GM18520 (cell line): ENCODE data around the gene HDAC10.
"Not testable (repeated sequence)": the region's sequence is repeated elsewhere in the genome, so short reads cannot be mapped to it uniquely, and the experiment has no call there.

ENCODE experiments used
- ATAC-seq: cut with Tn5 transposase; IDR thresholded peaks from one replicate; pipeline ENCODE4 v1.9.1; 2021; ENCODE audit not compliant: unreplicated experiment

Gene HDAC10

DNA sequence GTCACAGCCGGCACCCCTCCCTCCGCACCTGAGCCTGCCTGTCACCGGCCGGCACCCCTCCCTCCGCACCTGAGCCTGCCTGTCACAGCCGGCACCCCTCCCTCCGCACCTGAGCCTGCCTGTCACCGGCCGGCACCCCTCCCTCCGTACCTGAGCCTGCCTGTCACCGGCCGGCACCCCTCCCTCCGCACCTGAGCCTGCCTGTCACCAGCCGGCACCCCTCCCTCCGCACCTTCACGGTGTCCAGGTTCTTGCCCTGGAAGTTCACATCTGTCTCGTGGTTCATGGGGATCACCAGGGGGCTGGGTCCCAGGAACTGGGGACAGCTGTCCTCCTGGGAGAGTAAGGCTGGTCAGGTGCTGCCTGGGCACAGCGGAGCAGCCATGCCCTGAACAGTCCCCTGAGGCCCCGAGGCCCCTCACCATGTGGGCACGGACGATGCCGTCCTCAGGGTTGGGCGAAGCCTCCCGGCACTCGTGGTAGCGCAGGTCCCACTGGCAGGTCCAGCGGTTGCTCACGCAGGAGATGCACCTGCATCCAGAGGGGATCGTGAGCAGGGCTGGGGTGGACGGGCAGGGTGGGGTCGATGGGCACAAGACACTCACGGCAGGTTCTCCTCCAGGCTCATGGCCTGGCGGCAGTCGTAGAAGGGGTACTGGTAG is 34.6 kb upstream of the HDAC10 start:
- no peak for ATAC-seq

DNA sequence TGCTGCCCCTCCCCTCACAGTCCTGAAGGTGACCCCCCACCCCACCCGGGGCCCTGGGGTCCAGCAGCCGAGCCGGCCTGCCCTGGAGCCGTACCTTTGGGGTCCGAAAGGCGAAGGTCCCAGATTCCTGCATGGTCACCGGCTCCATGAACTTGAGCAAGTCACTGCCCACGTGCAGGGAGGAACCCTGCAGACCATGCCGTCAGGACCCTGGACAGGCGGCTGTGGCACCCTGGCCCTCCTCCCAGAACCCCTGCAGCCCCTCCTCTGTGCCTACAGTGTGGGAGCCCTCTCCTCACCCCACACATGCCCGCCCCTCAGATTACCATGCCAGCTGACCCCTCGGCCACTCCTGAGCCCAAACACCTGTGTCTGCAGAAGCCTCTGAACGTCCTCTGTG is 33.4 kb upstream of the HDAC10 start:
- no peak for ATAC-seq

DNA sequence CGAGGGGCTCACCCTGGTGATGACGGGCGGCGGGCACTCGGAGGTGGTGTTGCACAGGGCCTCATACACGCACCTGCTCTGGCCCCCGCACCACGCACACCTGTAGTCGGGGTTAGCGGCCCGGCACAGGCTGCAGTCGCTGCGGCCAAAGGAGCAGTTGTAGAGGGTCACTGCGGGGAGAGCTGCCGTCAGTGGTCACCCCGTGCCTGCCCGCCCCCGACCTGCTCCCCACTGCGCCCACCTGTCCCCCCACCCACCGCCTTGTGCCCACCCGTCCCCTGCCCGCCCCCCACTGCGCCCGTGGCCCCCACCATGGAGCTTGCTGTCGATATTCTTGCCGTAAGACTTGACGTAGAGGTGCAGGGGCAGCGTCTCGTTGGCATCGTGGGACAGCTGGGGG is 32.8 kb upstream of the HDAC10 start:
- no peak for ATAC-seq

DNA sequence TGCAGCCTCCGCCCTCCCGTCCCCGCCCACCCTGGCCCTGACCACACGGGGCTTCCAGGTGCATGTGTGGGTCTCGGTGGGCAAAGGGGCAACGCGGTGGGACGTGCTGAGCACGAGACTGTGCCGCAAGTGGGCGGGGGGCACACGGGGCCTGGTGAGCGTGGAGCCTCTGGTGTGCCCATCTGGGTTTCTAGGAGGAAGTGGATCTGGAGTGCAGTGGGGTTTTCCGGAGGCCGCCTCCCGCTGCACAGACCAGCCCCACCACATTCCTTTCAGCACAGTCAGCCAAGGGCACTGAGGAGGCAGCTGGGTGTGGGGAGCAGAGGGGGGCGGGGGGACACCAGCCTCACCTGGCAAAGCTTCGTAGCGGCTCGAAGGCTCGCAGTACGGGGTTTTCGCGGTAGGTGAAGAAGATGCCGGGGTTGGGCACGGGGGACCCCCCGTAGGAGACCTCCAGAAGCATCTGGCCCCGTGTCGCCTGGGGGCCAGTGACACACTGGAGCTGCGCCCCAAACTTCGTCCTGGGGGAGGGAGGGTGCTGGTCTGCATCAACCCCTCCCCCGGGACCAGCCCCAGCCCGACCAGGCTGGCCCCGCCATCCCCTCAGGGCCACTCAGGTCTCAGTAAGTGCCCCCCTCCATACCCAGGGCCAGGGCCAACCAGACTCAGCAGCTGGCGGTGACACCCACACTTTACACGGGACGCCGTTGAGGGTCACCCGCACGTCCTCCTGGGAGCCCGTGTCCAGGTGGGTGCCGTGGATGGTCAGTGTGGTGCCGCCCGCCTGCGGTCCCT is 31.5 kb upstream of the HDAC10 start:
- ATAC-seq, result no peak

DNA sequence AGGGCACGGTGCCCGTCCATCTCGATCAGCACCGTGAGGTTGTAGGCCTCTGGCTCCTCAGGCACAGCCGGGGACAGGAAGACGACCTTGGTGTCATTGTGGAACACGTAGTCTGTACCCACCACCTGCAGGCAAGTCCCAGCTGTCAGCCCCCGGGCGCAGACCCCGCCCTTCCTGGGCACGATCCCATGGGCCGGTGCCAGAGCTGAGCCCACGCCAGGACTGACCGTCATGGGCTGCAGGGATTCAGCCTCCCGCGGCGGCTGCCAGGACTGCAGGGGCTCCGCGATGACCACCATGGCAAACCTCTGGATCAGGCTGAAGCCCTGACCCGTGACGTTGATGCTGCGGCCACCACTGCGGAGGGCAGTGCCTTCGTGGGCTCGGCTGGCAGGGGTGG is 30.9 kb upstream of the HDAC10 start:
- no peak for ATAC-seq

DNA sequence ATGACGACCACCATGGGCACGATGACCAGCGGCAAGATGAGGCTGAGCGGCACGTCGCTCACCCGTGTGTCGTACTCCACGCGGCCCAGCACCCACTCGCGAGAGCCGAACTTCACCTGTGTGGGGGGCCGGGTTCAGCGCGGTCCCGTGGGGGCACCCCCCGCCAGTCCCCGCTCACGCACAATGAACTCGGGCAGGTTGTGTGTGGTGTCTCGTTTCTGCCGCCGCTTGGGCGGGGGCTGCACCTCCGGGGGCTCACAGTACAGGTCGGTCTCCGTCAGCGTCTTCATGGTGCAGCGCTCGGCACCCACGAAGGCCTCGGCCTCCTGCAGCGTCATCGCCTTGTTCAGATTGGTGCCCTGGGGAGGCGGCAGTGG is 30.3 kb upstream of the HDAC10 start:
- ATAC-seq, result no peak

DNA sequence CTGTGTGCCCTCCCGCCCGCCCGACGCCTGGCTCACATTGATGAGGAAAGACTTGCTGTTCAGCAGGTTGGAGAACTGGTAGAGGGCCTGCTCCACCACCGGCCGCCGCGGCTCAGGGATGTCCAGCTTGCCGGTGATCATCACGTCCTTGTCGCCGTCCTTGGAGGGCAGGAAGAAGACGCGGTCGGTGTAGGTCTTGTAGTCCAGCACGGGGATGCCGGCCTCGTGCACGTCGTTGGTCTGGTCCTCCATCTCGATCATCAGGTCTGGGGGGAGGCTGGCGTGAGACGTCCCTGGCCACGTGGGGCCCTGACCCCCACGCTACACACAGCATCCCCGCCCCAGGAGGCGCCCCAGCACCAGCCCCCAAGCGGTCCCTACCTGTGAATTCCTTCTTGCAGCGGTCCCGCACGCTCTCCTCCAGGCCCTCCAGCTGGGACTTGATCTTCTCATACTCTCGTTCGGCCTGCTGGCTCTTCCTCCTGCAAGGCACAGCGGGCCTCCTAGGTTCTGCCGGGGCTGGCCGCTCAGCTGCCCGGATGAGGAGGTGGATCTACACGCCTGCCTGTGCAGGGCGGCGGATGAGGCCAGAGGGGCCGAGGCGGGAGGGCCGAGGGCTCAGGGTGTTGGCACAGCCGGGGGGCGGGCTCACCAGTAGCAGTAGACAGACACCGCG is 29.8 kb upstream of the HDAC10 start:
- ATAC-seq, result no peak

DNA sequence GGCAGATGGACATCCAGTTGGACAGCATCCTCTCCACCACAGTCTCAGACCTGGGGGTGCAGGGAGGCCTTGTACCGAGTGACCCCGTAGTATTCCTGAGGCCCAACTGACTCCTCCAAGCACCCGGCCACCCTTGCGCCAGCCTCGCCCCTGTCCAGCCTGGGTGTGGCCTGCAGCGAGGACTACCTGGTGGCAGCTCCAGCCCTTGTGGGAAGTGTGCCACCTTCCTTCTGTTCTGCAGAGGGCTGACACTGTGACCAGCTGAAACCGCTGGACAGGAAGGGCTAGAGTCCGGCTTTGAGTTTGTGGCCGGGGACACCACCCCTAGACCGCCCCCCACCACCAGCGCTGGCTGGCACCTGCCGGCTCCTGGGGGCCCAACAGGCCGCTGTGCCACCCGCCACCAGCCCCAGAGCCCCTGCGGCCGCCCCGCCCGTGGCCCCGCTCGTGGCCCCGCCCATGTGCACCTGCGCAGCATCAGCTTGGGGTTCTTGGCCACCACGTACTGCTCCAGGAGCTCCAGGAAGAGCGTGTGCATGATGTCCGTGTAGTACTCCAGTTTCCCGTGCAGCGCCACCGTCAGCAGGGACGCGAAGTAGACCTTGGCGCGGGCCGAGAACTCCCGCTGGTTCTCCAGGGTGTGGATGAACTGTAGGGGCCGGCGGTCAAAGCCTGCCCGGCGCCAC is 29.1 kb upstream of the HDAC10 start:
- no peak for ATAC-seq

DNA sequence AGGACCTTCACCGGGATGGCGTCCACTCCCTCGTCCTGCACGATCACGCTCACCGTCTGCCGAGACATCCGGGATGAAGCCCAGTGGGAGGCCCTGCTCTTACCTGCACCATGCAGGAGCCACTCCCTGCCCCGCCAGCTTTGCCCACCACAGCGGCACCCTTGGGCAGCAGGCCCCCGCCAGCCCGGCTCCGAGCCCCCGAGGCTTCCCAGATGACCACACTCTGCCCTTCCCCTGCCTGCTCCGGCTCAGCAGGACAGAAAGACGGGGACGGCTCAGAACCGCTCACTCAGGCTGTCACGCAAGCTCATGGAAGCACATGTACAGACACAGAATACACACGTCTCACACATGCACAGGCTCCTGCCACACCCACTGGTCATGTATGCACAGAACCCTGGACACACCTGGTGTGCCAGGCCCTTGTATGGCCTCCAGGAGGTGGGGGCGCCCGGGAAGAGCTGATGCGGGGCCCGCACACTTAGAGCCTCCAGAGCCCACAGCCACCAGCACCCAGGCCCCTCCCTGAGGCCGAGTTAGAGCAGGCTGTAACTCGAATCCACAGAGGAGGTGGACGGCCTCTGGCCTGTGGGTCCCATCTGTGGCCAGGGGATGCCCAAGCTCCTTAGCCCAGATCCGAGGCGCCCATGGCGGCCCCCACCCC is 28.0 kb upstream of the HDAC10 start:
- ATAC-seq, result no peak

DNA sequence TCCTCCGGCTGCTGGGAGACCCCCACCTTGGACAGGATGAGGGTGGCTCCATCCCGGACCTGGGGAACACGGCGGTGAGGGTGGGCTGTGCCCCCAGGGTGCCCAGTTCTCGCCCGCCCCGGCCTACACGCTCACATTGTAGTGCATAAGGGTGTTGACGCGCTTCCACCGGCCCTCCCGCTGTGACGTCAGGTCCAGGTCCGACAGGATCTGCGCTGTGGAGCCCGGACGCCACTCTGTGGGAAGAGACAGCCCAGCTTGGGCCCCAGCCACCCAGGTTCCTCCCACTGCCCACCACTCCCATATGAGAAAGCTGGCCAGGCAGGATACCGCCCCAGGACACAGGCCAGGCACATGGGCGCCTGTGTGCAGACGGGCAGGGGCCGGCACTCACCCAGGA is 27.4 kb upstream of the HDAC10 start:
- ATAC-seq, result no peak

DNA sequence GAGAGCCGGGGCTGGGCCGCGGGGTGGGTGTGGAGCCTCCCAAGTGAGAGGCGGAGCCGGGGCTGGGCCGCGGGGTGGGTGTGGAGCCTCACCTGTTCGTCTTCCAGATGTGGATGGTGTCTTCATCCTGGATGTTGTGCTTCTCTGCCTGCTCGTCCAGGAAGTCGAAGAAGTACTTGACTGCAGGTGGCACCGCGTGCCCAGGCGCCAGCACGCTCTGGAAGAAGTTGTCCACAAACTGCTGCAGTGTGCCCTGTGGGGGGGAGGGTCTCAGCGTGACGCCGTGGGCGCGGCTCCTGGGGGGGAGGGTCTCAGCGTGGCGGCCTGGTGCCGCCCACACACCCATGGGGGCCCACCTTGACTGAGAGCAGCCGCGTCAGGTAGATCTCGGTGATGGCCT is 26.7 kb upstream of the HDAC10 start:
- ATAC-seq, result no peak

DNA sequence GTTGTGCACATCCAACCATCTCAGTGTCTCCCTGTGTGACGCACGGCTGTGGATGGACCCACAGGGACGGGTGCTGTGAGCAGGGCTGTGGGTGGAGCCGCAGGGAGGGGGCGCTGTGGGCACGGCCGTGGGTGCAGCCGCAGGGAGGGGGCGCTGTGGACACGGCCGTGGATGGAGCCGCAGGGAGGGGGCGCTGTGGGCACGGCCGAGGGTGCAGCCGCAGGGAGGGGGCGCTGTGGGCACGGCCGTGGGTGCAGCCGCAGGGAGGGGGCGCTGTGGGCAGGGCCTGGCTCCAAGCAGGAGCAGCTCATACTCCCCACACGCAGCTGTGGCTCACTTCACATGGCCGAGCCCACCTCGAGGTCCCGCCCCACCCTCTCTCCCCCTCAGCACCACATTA is 25.1 kb upstream of the HDAC10 start:
- peak; percentile 47 for ATAC-seq

DNA sequence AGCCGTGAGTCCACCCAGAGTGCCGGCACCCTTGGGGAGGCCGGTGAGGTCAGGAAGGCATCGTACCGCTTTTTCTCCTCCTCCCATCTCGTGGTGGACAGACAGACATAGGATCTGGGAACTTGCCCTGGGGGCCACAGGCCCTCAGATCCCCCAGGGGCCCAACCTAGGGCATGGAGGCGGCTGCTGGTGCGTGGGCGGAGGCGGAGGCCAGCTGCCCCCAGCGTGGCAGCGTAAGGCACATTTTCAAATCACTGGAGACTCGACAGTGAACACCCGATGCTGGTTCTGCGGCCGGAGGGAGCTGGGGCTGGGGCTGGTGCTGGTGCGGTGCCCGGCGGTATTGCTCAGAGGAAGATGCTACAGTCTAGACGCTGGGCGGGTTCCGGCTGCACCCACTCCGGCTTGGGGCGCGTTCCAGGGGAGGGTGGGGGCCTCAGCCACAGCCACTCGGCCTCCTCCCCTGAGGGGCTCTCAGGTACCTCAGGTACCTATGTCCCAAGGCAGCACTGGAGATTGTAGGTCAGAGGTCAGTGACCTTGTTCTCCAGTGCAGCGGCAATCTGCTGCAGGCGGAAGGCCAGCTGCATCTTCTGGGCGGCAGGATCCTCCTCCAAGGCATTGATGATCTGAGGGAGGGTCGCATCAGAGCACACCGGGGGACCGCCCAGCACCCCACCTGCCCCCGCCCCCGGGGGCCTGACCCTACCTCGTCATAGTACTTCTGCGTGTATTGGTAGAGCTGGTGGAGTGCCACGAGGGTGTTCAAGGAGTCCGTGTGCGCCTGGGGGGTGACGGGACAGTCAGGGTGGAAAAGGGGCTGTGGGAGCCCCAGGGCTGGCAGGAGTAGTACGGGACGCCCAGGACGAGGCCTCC is 24.4 kb upstream of the HDAC10 start:
- no peak for ATAC-seq

DNA sequence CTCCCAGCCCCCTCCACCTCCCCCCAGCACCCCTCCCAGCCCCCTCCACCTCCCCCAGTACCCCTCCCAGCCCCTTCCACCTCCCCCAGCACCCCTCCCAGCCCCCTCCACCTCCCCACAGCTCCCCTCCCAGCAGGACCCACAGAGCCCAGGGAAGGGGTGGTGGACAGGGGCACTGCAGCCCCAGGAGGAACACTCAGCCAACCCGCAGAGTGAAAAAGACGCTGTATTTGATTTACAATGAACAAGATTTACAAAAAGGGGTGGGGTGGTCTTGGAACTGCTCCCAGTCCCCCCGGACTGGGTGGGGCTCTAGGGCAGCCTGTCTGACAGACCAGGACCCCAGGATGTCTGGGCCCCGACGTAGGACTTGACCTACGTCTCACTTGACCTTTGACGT is 23.7 kb upstream of the HDAC10 start:
- ATAC-seq, result no peak

DNA sequence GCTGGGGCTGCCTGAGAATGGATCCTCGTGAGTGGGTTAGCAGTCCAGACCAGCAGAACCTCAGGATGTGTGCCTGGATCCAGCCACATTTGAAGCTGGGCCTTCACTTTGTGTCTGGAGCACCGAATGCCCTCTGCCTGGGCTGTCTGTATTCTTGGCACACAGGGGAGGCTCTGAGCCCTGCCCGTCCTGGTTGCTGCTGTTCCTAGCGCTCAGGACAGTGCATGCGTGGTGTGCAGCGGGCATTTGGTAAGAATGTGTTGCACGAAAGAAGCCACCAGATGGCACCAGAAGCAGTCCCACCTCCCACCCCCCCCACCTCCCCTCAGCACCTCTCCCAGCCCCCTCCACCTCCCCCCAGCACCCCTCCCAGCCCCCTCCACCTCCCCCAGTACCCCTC is 23.2 kb upstream of the HDAC10 start:
- no peak for ATAC-seq

DNA sequence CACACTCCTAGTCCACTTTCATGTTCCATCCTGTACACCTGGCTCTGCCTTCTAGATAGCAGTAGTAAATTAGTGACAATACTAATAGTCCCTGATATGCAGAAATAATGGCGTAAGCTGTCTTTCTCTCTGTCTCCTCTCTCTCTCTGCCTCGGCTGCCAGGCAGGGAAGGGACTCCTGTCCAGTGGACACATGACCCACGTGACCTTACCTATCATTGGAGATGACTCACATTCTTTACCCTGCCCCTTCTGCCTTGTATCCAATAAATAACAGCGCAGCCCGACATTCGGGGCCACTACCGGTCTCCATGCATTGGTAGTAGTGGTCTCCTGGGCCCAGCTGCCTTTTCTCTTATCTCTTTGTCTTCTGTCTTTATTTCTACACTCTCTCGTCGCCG is 22.7 kb upstream of the HDAC10 start:
- ATAC-seq, result not testable (repeated sequence)

DNA sequence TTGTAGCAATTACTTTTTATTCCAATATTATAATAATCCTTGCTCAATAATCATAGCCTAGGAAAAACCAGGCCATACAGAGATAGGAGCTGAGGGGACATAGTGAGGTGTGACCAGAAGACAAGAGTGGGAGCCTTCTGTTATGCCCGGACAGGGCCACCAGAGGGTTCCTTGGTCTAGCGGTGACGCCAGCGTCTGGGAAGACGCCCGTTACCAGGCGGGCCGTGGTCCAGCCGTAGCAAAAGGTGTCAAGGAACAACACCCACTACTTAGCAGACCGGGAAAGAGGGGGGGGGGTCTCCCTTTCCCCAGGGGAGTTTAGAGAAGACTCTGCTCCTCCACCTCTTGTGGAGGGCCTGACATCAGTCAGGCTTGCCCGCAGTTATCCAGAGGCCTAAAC is 22.3 kb upstream of the HDAC10 start:
- not testable (repeated sequence) for ATAC-seq

DNA sequence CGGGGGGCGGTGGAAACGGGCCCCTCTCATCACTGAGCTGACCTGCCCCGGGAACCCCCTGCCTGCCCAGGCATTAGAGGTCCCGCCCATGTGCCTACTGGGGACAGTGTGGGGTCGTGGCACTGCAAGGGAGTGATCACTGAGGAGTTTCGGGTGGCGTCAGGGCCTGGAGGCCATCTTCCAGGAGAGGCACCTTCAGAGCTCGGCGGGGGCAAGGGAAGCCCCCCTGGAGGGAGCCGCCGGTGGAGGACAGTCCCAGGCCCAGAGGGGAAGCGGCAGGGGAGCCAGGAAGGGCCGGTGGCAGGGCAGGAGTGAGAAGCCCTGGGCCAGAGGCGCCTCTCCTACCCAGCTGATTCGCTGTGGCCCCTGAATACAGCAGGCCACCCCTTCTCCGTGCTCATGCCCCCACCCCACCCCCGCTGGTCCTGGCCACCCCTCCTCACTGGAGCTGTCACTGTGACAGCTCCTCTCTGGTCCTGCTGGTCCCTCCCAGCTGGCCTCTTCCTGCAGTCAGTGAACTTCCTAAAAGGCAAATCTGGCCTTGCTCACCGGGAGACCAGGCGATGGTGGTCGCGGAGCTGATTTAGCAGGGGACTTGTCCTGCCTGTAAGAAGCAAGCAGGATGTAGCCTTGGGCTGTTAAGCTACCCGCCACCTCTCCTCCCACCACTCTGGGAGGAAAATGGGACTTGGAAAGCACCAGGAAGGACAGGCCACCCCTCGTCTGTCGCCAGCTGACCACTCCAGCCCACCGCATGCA is 21.2 kb upstream of the HDAC10 start:
- ATAC-seq, result no peak

DNA sequence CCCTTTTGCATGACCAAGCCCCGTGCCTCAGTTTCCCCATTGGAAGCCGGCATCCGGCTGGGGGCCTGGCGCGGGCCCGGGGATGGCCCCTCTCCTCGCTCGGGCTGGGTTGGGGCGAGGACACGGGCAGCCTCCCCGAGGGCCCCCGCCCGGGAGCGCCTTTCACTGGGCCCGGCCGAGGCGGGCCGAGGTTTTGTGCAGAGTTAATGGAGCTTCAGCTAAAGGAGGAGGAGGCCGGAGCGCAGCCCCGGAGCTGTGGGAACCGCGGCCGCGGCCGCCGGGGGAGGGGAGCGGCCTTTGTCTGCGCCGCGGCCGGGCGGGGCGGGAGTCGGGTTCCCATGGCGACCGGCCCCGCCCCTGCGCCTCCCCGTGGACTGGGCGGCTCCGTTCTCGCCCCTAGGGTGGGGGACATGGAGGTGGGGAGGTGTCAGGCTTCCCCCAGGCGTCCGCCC is 20.5 kb upstream of the HDAC10 start:
- ATAC-seq, result no peak
